OCI-LY3 (cell line): ENCODE results near the gene SORL1.

Experiments
- CTCF ChIP-seq: fragments of 200-600, 300-600 bp; sonication (generic); IDR thresholded peaks from 2 replicates; pipeline ENCODE4 v1.5.1; 2014; ENCODE audit warnings: antibody characterized with exemption, low read length, low read depth
- EZH2phosphoT487 ChIP-seq: fragments of 200-600 bp; shearing (Covaris generic); IDR thresholded peaks from 2 replicates; pipeline ENCODE4 v1.6.1; 2018; ENCODE audit warnings: antibody characterized with exemption, mixed run types, low read depth

GRCh38 chr11:121561240-121561639 lies 109.1 kb downstream of the SORL1 start:
- no peak for TF ChIP-seq CTCF
- TF ChIP-seq EZH2phosphoT487 = no peak
